ENCODE results near the gene EMC9. TPM values are rescaled to one million over a fixed set of nuclear protein-coding genes. Genes with fewer than 3 reads are reported as not detected.

Gene EMC9
- total and polyA plus RNA-seq, 2 of the 8 experiments (the other 6 are each of a cell fraction or from before 2014, with no cell fraction given): 38.4 to 47.2 TPM

DNA sequence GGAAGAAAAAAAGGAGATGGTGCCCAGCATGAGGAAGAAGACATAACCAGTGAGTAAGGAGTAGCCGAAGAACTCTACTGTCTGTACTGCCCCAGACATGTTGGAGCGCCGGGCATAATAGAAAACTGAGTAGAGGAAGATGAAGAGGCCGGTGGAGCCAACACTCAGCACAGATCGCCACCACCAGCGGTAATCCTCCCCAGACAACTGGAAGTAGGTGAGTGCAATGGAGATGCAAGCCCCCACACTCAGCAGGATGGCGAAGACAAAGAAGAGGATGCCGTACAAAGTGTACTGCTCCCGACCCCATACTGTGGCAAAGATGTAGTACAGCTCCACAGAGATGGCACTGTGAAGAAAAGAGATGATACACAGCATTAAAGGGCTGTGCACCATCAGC is 48.1 kb upstream of the EMC9 start (continued):
- TF ChIP-seq, protein P1, sequence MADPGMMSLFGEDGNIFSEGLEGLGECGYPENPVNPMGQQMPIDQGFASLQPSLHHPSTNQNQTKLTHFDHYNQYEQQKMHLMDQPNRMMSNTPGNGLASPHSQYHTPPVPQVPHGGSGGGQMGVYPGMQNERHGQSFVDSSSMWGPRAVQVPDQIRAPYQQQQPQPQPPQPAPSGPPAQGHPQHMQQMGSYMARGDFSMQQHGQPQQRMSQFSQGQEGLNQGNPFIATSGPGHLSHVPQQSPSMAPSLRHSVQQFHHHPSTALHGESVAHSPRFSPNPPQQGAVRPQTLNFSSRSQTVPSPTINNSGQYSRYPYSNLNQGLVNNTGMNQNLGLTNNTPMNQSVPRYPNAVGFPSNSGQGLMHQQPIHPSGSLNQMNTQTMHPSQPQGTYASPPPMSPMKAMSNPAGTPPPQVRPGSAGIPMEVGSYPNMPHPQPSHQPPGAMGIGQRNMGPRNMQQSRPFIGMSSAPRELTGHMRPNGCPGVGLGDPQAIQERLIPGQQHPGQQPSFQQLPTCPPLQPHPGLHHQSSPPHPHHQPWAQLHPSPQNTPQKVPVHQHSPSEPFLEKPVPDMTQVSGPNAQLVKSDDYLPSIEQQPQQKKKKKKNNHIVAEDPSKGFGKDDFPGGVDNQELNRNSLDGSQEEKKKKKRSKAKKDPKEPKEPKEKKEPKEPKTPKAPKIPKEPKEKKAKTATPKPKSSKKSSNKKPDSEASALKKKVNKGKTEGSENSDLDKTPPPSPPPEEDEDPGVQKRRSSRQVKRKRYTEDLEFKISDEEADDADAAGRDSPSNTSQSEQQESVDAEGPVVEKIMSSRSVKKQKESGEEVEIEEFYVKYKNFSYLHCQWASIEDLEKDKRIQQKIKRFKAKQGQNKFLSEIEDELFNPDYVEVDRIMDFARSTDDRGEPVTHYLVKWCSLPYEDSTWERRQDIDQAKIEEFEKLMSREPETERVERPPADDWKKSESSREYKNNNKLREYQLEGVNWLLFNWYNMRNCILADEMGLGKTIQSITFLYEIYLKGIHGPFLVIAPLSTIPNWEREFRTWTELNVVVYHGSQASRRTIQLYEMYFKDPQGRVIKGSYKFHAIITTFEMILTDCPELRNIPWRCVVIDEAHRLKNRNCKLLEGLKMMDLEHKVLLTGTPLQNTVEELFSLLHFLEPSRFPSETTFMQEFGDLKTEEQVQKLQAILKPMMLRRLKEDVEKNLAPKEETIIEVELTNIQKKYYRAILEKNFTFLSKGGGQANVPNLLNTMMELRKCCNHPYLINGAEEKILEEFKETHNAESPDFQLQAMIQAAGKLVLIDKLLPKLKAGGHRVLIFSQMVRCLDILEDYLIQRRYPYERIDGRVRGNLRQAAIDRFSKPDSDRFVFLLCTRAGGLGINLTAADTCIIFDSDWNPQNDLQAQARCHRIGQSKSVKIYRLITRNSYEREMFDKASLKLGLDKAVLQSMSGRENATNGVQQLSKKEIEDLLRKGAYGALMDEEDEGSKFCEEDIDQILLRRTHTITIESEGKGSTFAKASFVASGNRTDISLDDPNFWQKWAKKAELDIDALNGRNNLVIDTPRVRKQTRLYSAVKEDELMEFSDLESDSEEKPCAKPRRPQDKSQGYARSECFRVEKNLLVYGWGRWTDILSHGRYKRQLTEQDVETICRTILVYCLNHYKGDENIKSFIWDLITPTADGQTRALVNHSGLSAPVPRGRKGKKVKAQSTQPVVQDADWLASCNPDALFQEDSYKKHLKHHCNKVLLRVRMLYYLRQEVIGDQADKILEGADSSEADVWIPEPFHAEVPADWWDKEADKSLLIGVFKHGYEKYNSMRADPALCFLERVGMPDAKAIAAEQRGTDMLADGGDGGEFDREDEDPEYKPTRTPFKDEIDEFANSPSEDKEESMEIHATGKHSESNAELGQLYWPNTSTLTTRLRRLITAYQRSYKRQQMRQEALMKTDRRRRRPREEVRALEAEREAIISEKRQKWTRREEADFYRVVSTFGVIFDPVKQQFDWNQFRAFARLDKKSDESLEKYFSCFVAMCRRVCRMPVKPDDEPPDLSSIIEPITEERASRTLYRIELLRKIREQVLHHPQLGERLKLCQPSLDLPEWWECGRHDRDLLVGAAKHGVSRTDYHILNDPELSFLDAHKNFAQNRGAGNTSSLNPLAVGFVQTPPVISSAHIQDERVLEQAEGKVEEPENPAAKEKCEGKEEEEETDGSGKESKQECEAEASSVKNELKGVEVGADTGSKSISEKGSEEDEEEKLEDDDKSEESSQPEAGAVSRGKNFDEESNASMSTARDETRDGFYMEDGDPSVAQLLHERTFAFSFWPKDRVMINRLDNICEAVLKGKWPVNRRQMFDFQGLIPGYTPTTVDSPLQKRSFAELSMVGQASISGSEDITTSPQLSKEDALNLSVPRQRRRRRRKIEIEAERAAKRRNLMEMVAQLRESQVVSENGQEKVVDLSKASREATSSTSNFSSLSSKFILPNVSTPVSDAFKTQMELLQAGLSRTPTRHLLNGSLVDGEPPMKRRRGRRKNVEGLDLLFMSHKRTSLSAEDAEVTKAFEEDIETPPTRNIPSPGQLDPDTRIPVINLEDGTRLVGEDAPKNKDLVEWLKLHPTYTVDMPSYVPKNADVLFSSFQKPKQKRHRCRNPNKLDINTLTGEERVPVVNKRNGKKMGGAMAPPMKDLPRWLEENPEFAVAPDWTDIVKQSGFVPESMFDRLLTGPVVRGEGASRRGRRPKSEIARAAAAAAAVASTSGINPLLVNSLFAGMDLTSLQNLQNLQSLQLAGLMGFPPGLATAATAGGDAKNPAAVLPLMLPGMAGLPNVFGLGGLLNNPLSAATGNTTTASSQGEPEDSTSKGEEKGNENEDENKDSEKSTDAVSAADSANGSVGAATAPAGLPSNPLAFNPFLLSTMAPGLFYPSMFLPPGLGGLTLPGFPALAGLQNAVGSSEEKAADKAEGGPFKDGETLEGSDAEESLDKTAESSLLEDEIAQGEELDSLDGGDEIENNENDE (IDR thresholded peaks at IDR 0.05; ENCODE audit: insufficient replicate concordance, low read length): no peak
- TF ChIP-seq BACH1 (IDR thresholded peaks at IDR 0.05; ENCODE audit: low read length) (no peak), KDM5A (IDR thresholded peaks at IDR 0.05; ENCODE audit: low read length) (no peak), ASH2L (IDR thresholded peaks at IDR 0.05; ENCODE audit: low read length) (no peak), FOSL1 (IDR thresholded peaks at IDR 0.05; ENCODE audit: insufficient read depth, low read depth, low read length) (no peak), HDAC6 (IDR thresholded peaks at IDR 0.05; ENCODE audit: low read depth, low read length) (no peak), SIN3A (conservative IDR thresholded peaks at IDR 0.05 in 1 of 2, IDR thresholded peaks at IDR 0.05 in 1 of 2; ENCODE audit: low read depth in 1 of 2, low read length in 2 of 2) (no peak)
- TF ChIP-seq, protein P2, sequence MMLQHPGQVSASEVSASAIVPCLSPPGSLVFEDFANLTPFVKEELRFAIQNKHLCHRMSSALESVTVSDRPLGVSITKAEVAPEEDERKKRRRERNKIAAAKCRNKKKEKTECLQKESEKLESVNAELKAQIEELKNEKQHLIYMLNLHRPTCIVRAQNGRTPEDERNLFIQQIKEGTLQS (IDR thresholded peaks at IDR 0.05; ENCODE audit: insufficient read depth, low read depth, low read length): no peak

Measured in H1 (cell line).